NCI-H1930 (cell line): ENCODE data around the gene ETV3L.
"Not testable (repeated sequence)": the region's sequence is repeated elsewhere in the genome, so short reads cannot be mapped to it uniquely, and the experiment has no call there.

Experiments used
- DNase-seq, 2 experiments: peaks; one replicate each; lab custom pipeline; 2025; lab: John Stamatoyannopoulos, UW

ETV3L gene

GRCh38 chr1:157105298-157105987, 5.8 kb upstream of the ETV3L start:
- DNase-seq = no peak

GRCh38 chr1:157104598-157105293, 5.1 kb upstream of the ETV3L start:
- DNase-seq = no peak

- DNase-seq = no peak
Measured at GRCh38 chr1:157103268-157103667, 3.7 kb upstream of the ETV3L start.

- DNase-seq = no peak
Measured at GRCh38 chr1:157101149-157101548, 1.5 kb upstream of the ETV3L start.

- not testable (repeated sequence) for DNase-seq
Measured at GRCh38 chr1:157098987-157099632, 498 bp downstream of the ETV3L start.

GRCh38 chr1:157098519-157098918, 1.1 kb downstream of the ETV3L start:
- no peak for DNase-seq

GRCh38 chr1:157097692-157098091, 1.9 kb downstream of the ETV3L start:
- no peak for DNase-seq

GRCh38 chr1:157096881-157097280, 2.7 kb downstream of the ETV3L start:
- DNase-seq = no peak

- no peak for DNase-seq
Measured at GRCh38 chr1:157095551-157095950, 4.1 kb downstream of the ETV3L start.

GRCh38 chr1:157095091-157095490, 4.5 kb downstream of the ETV3L start:
- no peak for DNase-seq

- no peak for DNase-seq
Measured at GRCh38 chr1:157092831-157093230, 6.8 kb downstream of the ETV3L start.

GRCh38 chr1:157091668-157092273, 7.8 kb downstream of the ETV3L start:
- DNase-seq = no peak

- no peak for DNase-seq
Measured at GRCh38 chr1:157091186-157091585, 8.4 kb downstream of the ETV3L start.

- DNase-seq = no peak
Measured at GRCh38 chr1:157090771-157091170, 8.8 kb downstream of the ETV3L start.

- DNase-seq = peak; percentile 56 to 75
Measured at GRCh38 chr1:157090196-157090647, 9.4 kb downstream of the ETV3L start.

GRCh38 chr1:157089789-157090188, 9.8 kb downstream of the ETV3L start:
- DNase-seq = no peak

- no peak for DNase-seq
Measured at GRCh38 chr1:157088607-157089006, 11.0 kb downstream of the ETV3L start.

- no peak for DNase-seq
Measured at GRCh38 chr1:157087030-157087429, 12.6 kb downstream of the ETV3L start.

GRCh38 chr1:157086299-157086698, 13.3 kb downstream of the ETV3L start:
- DNase-seq = no peak

- DNase-seq = no peak
Measured at GRCh38 chr1:157085421-157085820, 14.2 kb downstream of the ETV3L start.

- DNase-seq = no peak
Measured at GRCh38 chr1:157084720-157085119, 14.9 kb downstream of the ETV3L start.

- DNase-seq = no peak
Measured at GRCh38 chr1:157081707-157082106, 17.9 kb downstream of the ETV3L start.

- no peak for DNase-seq
Measured at GRCh38 chr1:157080714-157081113, 18.9 kb downstream of the ETV3L start.
